Measurements from ENCODE around the gene MAPK8IP1.

MAPK8IP1 gene

DNA sequence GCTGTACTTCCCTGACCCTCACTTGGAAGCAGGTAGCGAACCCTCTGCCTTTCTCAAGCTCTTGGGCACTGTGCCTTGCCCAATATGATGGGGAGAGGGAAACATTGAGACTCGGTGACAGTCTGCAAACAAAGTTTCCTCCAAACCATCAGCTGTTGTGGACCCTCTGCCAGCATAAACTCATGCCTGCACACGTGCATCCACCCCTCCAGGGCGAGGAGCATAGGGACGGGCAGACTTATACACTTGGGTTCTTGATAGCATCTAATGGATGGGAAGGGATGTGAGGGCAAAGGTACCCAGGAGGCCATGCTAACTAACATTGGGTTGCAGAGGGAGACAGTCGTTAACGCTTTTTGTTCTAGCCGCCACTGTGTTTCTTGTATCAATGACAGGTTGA is 8.2 kb upstream of the MAPK8IP1 start:
- no peak overlapping the region for H3K27ac ChIP-seq
- TF ChIP-seq, protein P1, sequence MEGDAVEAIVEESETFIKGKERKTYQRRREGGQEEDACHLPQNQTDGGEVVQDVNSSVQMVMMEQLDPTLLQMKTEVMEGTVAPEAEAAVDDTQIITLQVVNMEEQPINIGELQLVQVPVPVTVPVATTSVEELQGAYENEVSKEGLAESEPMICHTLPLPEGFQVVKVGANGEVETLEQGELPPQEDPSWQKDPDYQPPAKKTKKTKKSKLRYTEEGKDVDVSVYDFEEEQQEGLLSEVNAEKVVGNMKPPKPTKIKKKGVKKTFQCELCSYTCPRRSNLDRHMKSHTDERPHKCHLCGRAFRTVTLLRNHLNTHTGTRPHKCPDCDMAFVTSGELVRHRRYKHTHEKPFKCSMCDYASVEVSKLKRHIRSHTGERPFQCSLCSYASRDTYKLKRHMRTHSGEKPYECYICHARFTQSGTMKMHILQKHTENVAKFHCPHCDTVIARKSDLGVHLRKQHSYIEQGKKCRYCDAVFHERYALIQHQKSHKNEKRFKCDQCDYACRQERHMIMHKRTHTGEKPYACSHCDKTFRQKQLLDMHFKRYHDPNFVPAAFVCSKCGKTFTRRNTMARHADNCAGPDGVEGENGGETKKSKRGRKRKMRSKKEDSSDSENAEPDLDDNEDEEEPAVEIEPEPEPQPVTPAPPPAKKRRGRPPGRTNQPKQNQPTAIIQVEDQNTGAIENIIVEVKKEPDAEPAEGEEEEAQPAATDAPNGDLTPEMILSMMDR (conservative IDR thresholded peaks at IDR 0.05), result no peak

DNA sequence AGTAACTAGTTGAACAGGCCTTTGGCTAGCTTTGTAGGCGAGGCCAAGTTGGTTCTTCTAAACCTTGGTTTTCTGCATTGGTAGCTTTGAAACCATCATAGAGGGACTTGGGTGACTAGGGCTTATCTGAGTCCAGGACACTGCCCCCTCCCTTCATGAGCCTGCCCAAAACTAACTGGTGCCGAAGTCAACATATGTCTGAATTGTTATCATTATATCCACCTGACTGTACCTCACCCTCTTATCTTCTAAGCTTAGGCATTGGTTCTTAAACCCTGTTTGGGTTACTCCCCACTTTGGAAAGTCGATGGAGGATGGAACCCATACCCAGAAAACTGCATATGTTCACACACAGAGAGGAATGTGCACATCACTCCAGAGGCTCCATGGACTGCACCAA is 7.6 kb upstream of the MAPK8IP1 start:
- TF ChIP-seq, protein P1 (conservative IDR thresholded peaks at IDR 0.05), result no peak

DNA sequence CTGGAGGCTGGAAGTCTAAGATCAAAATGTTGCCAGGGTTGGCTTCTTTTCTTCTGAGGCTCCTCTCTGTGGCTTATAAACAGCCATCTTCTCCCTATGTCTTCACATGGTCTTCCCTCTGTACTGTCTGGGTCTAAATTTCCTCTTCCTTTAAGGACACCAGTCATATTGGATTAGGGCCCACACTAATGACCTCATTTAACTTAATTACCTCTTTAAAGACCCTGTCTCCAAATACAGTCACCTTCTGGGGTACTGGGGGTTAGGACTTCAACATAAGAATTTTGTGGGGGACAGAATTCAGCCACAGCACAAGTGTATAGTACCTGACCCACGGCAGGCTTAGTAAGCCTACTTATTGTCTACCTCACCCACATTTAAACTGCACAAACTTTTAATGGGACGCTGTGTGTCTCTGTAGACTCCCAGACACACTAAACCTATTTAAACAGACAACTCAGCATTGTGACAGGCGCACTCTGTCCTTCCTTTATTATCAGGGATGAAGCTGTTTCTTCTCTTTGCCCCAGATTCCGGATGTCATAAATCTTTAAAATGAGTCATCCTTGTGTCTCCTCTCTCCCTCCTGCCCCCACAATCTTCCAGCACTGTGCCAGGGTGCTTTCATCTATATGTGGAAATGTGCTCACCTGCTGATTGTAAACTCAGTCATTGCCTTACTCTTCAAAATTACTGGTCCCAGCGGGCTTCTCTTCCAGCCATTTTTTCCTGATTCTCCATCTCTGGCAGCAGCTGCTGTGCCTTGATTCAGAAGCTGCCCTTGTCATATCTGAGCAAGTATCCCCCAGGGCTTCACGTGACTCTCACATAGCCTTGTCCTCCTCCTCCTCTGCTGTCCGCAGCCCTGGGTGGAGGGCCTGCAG is 5.4 kb upstream of the MAPK8IP1 start:
- TF ChIP-seq, protein P1 (conservative IDR thresholded peaks at IDR 0.05), result no peak
- H3K27ac ChIP-seq, result peak overlapping the region; percentile 66

More for the DNA sequence above, 7.6 kb upstream of the MAPK8IP1 start:
- H3K27ac ChIP-seq, result no peak overlapping the region

DNA sequence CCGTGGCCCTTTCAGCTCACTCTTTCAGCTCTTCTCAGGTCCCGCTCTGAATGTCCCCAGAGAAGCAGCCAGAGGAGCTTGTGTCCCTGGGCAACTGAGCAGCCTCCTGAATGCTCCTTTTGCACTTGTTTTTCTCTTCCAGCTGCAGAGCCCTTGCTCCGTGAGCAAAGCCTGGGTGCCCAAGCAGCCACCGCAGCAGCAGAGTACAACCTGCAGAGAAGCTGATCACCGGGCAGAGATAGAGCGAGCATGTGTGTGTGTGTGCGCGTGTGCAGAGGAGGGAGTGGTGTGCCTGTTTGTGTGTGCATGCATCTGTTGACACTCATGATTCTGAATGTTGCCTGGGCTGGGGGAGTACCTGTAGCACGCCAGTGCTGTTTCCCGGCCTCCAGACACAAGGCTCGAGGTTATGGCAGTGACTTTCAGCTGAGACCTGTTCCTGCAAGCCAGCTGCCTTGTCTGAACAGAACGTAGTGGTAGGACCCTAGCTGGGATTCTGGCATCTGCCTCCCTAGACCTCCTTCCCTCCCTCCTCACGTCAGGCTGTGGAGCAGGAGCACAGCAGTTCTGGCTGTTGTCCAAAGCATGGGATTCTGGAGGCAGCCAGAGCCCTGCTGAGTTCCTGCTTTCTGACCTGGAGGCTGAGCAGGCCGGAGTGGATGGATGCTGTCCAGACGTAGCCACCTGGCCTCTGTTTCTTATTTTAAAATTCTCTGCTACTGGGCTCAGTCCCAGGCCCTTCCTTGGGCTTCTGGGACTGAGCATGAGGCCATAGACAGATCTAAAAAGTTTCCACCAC is 4.5 kb upstream of the MAPK8IP1 start:
- H3K27ac ChIP-seq, result peak overlapping the region; percentile 66
- TF ChIP-seq, protein P1 (conservative IDR thresholded peaks at IDR 0.05), result no peak

DNA sequence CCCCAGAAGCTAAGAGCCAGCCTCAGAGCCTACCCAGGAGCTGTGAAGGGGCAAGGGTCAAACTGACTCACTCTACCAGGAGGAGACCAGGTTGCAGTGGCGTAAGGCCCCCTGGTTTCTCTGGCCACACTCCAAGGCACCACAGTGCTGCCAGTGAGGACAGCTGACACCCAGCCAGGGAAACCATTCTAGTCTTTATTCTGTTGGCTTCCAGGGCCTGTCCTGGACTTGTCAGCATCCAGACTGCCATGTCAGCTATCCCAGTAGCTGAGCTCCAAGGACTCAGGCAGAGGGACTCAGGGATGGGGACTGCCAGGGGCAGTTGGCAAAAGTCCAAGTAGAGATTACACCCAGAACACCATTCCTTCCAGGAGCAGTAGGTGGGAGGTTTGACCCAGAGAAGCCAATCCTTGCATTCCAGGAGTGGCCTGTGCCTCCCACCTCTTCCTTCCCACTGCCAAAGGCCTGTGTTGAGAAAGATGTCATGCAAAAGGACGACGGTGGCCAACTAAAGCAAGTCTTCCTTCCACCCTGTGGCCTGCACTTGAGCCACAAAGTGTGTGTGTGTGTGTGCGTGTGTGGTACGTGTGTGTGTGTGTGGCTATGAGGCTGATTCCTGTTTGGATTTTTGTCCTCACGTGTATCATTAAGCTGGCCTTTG is 3.6 kb upstream of the MAPK8IP1 start:
- TF ChIP-seq, protein P1 (conservative IDR thresholded peaks at IDR 0.05), result no peak
- H3K27ac ChIP-seq, result peak overlapping the region; percentile 66

DNA sequence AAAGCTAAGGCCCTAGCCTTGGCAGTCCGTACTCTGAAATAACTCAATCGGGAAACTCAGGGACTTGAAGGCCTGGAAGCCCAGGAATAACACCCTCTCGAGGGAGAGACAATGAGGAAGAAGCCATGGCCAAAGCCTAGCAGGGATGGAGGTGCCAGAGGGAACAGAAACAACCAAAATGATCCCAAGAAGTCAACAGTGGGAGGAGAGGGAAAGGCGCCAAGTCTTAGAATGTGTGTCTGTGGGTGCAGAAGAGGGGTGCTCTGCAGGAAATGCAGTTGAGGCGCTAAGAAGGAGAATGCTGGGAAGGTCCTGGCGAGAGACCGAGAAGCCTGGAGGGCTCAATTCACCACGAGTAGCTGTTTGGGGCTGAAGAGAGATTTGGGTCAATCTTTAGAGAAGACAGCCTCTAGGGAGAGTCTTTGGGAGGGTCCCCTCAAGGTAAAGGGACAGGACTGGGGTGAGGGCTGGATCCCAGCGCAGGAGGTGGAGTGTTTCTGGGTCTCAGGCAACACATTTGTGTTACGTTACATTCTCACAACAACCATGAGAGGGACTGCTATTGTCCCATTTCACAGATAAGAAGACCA is 760 bp upstream of the MAPK8IP1 start:
- H3K27ac ChIP-seq, result peak overlapping the region; percentile 93
- TF ChIP-seq, protein P1 (conservative IDR thresholded peaks at IDR 0.05), result no peak

Data from VCaP (cell line).